Measurements from ENCODE around the gene KANSL1. TPM values are rescaled to one million over a fixed set of nuclear protein-coding genes. Genes with fewer than 3 reads are reported as not detected.
A peak's percentile ranks its signal among the peaks of the same experiment; 100 is the strongest.

Gene KANSL1
- total RNA-seq, 1 donor from 2014 or later = 78.5 TPM

DNA sequence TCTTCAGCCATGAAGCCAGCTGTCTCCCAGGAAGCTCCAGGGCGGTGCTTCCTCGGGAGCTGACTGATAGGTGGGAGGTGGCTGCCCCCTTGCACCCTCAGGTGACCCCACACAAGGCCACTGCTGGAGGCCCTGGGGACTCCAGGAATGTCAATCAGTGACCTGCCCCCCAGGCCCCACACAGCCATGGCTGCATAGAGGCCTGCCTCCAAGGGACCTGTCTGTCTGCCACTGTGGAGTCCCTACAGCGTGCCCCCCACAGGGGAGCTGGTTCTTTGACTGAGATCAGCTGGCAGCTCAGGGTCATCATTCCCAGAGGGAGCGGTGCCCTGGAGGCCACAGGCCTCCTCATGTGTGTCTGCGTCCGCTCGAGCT lies 180.1 kb downstream of the KANSL1 start:
- H3K4me3 ChIP-seq = no peak overlapping the region
- DNase-seq (no peak), ATAC-seq (no peak)
- no peak overlapping the region for H3K27ac ChIP-seq
- intact Hi-C loops (cut with DNase I) = no loop called here
- TF ChIP-seq, protein P1, sequence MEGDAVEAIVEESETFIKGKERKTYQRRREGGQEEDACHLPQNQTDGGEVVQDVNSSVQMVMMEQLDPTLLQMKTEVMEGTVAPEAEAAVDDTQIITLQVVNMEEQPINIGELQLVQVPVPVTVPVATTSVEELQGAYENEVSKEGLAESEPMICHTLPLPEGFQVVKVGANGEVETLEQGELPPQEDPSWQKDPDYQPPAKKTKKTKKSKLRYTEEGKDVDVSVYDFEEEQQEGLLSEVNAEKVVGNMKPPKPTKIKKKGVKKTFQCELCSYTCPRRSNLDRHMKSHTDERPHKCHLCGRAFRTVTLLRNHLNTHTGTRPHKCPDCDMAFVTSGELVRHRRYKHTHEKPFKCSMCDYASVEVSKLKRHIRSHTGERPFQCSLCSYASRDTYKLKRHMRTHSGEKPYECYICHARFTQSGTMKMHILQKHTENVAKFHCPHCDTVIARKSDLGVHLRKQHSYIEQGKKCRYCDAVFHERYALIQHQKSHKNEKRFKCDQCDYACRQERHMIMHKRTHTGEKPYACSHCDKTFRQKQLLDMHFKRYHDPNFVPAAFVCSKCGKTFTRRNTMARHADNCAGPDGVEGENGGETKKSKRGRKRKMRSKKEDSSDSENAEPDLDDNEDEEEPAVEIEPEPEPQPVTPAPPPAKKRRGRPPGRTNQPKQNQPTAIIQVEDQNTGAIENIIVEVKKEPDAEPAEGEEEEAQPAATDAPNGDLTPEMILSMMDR (IDR thresholded peaks at IDR 0.05) = no peak
- no peaks in the 10 kb centered on the region for H3K9me3 ChIP-seq
- no peaks in the 10 kb centered on the region for H3K27me3 ChIP-seq (ENCODE audit: low read depth)
- peaks cover 9% of the 10 kb centered on the region for H3K4me1 ChIP-seq
- no peaks in the 10 kb centered on the region for H3K36me3 ChIP-seq

DNA sequence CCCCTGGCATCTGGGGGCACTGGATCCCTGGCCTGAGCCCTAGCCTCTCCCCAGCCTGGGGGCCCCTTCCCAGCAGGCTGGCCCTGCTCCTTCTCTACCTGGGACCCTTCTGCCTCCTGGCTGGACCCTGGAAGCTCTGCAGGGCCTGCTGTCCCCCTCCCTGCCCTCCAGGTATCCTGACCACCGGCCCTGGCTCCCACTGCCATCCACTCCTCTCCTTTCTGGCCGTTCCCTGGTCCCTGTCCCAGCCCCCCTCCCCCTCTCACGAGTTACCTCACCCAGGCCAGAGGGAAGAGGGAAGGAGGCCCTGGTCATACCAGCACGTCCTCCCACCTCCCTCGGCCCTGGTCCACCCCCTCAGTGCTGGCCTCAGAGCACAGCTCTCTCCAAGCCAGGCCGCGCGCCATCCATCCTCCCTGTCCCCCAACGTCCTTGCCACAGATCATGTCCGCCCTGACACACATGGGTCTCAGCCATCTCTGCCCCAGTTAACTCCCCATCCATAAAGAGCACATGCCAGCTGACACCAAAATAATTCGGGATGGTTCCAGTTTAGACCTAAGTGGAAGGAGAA lies 180.6 kb downstream of the KANSL1 start:
- no peaks in the 10 kb centered on the region for H3K36me3 ChIP-seq
- intact Hi-C loops (cut with DNase I) = no loop called here
- no peak overlapping the region for H3K27ac ChIP-seq
- H3K4me1 ChIP-seq = peaks cover 7% of the 10 kb centered on the region
- H3K27me3 ChIP-seq (ENCODE audit: low read depth) = no peaks in the 10 kb centered on the region
- no peak overlapping the region for H3K4me3 ChIP-seq
- no peaks in the 10 kb centered on the region for H3K9me3 ChIP-seq
- DNase-seq = no peak
- ATAC-seq = peak in 1 of 2 donors; percentile 24
- TF ChIP-seq, protein P1 (IDR thresholded peaks at IDR 0.05) = no peak

DNA sequence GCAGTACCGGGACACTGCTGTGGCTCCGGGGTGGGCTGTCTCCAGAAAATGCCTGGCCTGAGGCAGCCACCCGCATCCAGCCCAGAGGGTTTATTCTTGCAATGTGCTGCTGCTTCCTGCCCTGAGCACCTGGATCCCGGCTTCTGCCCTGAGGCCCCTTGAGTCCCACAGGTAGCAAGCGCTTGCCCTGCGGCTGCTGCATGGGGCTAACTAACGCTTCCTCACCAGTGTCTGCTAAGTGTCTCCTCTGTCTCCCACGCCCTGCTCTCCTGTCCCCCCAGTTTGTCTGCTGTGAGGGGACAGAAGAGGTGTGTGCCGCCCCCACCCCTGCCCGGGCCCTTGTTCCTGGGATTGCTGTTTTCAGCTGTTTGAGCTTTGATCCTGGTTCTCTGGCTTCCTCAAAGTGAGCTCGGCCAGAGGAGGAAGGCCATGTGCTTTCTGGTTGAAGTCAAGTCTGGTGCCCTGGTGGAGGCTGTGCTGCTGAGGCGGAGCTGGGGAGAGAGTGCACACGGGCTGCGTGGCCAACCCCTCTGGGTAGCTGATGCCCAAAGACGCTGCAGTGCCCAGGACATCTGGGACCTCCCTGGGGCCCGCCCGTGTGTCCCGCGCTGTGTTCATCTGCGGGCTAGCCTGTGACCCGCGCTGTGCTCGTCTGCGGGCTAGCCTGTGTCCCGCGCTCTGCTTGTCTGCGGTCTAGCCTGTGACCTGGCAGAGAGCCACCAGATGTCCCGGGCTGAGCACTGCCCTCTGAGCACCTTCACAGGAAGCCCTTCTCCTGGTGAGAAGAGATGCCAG lies 181.3 kb downstream of the KANSL1 start:
- ATAC-seq = no peak
- H3K27ac ChIP-seq = no peak overlapping the region

DNA sequence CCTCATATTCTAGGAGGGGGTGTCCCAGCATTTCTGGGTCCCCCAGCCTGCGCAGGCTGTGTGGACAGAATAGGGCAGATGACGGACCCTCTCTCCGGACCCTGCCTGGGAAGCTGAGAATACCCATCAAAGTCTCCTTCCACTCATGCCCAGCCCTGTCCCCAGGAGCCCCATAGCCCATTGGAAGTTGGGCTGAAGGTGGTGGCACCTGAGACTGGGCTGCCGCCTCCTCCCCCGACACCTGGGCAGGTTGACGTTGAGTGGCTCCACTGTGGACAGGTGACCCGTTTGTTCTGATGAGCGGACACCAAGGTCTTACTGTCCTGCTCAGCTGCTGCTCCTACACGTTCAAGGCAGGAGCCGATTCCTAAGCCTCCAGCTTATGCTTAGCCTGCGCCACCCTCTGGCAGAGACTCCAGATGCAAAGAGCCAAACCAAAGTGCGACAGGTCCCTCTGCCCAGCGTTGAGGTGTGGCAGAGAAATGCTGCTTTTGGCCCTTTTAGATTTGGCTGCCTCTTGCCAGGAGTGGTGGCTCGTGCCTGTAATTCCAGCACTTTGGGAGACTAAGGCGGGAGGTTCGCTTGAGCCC lies 182.5 kb downstream of the KANSL1 start:
- peaks cover 7% of the 10 kb centered on the region for H3K4me1 ChIP-seq
- no peaks in the 10 kb centered on the region for H3K36me3 ChIP-seq
- no peak overlapping the region for H3K27ac ChIP-seq
- no peak overlapping the region for H3K4me3 ChIP-seq
- no peaks in the 10 kb centered on the region for H3K9me3 ChIP-seq
- TF ChIP-seq, protein P1 (IDR thresholded peaks at IDR 0.05) = no peak
- intact Hi-C loops (cut with DNase I) = no loop called here
- H3K27me3 ChIP-seq (ENCODE audit: low read depth) = no peaks in the 10 kb centered on the region
- ATAC-seq (no peak), DNase-seq (no peak)

More for the DNA sequence above, 181.3 kb downstream of the KANSL1 start:
- Histone ChIP-seq H3K9me3 (no peaks in the 10 kb centered on the region), H3K4me1 (peaks cover 7% of the 10 kb centered on the region), H3K36me3 (no peaks in the 10 kb centered on the region), H3K4me3 (no peak overlapping the region), H3K27me3 (ENCODE audit: low read depth) (no peaks in the 10 kb centered on the region)
- no peak for DNase-seq
- TF ChIP-seq, protein P1 (IDR thresholded peaks at IDR 0.05) = no peak
- intact Hi-C loops (cut with DNase I) = no loop called here

DNA sequence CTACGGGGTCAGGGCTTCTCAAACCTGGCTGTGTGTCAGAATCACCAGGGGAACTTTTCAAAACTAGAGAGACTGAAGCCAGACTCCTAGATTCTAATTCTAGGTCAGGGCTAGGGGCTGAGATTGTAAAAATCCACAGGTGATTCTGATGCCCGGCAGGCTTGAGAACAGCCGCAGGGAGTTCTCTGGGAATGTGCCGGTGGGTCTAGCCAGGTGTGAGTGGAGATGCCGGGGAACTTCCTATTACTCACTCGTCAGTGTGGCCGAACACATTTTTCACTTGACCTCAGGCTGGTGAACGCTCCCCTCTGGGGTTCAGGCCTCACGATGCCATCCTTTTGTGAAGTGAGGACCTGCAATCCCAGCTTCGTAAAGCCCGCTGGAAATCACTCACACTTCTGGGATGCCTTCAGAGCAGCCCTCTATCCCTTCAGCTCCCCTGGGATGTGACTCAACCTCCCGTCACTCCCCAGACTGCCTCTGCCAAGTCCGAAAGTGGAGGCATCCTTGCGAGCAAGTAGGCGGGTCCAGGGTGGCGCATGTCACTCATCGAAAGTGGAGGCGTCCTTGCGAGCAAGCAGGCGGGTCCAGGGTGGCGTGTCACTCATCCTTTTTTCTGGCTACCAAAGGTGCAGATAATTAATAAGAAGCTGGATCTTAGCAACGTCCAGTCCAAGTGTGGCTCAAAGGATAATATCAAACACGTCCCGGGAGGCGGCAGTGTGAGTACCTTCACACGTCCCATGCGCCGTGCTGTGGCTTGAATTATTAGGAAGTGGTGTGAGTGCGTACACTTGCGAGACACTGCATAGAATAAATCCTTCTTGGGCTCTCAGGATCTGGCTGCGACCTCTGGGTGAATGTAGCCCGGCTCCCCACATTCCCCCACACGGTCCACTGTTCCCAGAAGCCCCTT lies 183.3 kb downstream of the KANSL1 start:
- ATAC-seq (no peak), DNase-seq (no peak)
- TF ChIP-seq, protein P1 (IDR thresholded peaks at IDR 0.05) = no peak
- H3K36me3 ChIP-seq = no peaks in the 10 kb centered on the region
- intact Hi-C loops (cut with DNase I) = no loop called here
- no peaks in the 10 kb centered on the region for H3K27me3 ChIP-seq (ENCODE audit: low read depth)
- no peaks in the 10 kb centered on the region for H3K9me3 ChIP-seq
- no peak overlapping the region for H3K4me3 ChIP-seq
- peaks cover 7% of the 10 kb centered on the region for H3K4me1 ChIP-seq
- H3K27ac ChIP-seq = no peak overlapping the region
